SK-N-SH (cell line): ENCODE data around the gene CPTP. TPM values are rescaled to one million over a fixed set of nuclear protein-coding genes. Genes with fewer than 3 reads are reported as not detected.

ENCODE experiments used
- CTCF ChIA-PET: fragments of 300-600, 350-600 bp; formaldehyde crosslinking; extraction: SDS; loops from one replicate; lab custom pipeline; 2021; lab: Yijun Ruan, JAX
- POLR2A ChIA-PET: fragments of 350-600 bp; sonication (Branson Sonifier 250); formaldehyde crosslinking; extraction: SDS; loops from one replicate; lab custom pipeline; 2020; ENCODE audit warnings: antibody characterized with exemption, inconsistent platforms; lab: Yijun Ruan, JAX
- DNase-seq: peaks from one replicate; pipeline ENCODE4 v3.0.0; 2012
- H2AFZ ChIP-seq: fragments of 200-600 bp; sonication (generic); 2 replicates; pipeline ENCODE4 v1.8.1; 2016; ENCODE audit warnings: antibody characterized with exemption, mild to moderate bottlenecking, low read depth
- H3F3A ChIP-seq: fragments of 200-600 bp; sonication (generic); replicated peaks from 2 replicates; pipeline ENCODE3; 2016; ENCODE audit warnings: antibody characterized with exemption, mild to moderate bottlenecking; ENCODE audit not compliant: insufficient read depth
- H3K27ac ChIP-seq, 2 experiments: fragments of 200-500 bp in 1 of 2; fragments of 200-600 bp in 1 of 2; sonication (Bioruptor generic) in 1 of 2; sonication (generic), shearing (Covaris generic) in 1 of 2; 2 replicates each; pipeline versions ENCODE4 v1.5.1 to v1.6.1; 2014 to 2016; ENCODE audit warnings: low read depth in 2 of 2, inconsistent platforms in 1 of 2, low read length in 1 of 2, mild to moderate bottlenecking in 1 of 2, mixed read lengths in 1 of 2
- H3K27me3 ChIP-seq: fragments of 200-600 bp; sonication (generic), shearing (Covaris generic); 2 replicates; pipeline ENCODE4 v1.6.1; 2016; ENCODE audit warnings: mixed run types; ENCODE audit not compliant: insufficient read depth
- H3K36me3 ChIP-seq, 2 experiments: fragments of 200-500 bp in 1 of 2; fragments of 200-600 bp in 1 of 2; sonication (Bioruptor generic) in 1 of 2; sonication (generic) in 1 of 2; replicated peaks in 1 of 2; 2 replicates each; pipeline versions ENCODE3 to v1.5.1; 2014 to 2016; ENCODE audit warnings: low read length in 1 of 2, mild to moderate bottlenecking in 1 of 2; ENCODE audit not compliant: insufficient read depth in 2 of 2, control insufficient read depth in 1 of 2
- H3K4me1 ChIP-seq, 2 experiments: fragments of 200-500 bp in 1 of 2; fragments of 200-600 bp in 1 of 2; sonication (Bioruptor generic) in 1 of 2; sonication (generic), shearing (Covaris generic) in 1 of 2; 2 replicates each; pipeline versions ENCODE4 v1.5.1 to v1.6.1; 2014 to 2016; ENCODE audit warnings: low read depth in 1 of 2, low read length in 1 of 2, mixed run types in 1 of 2; ENCODE audit not compliant: insufficient read depth in 2 of 2, control insufficient read depth in 1 of 2
- H3K4me2 ChIP-seq: fragments of 200-600 bp; sonication (generic), shearing (Covaris generic); 2 replicates; pipeline ENCODE4 v1.6.1; 2017; ENCODE audit warnings: mixed run types
- H3K4me3 ChIP-seq, 2 experiments: fragments of 200-500 bp in 1 of 2; fragments of 200-600 bp in 1 of 2; sonication (Bioruptor generic) in 1 of 2; sonication (generic), shearing (Covaris generic) in 1 of 2; 2 replicates each; pipeline versions ENCODE4 v1.5.1 to v1.8.1; 2014 to 2016; ENCODE audit warnings: low read depth in 2 of 2, inconsistent platforms in 1 of 2, low read length in 1 of 2, mild to moderate bottlenecking in 1 of 2, mixed read lengths in 1 of 2, moderate library complexity in 1 of 2
- H3K79me2 ChIP-seq: fragments of 200-600 bp; sonication (generic); 2 replicates; pipeline ENCODE4 v1.8.1; 2017; ENCODE audit warnings: mild to moderate bottlenecking; ENCODE audit not compliant: insufficient read depth
- H3K9ac ChIP-seq: fragments of 200-600 bp; sonication (generic); 2 replicates; pipeline ENCODE4 v1.6.1; 2017; ENCODE audit warnings: mixed run types
- H3K9me2 ChIP-seq: fragments of 200-600 bp; sonication (generic); 2 replicates; pipeline ENCODE4 v1.6.1; 2017; ENCODE audit warnings: mixed run types
- H3K9me3 ChIP-seq: fragments of 200-600 bp; sonication (generic); 2 replicates; pipeline ENCODE4 v1.6.1; 2017; ENCODE audit warnings: mixed run types, mild to moderate bottlenecking, moderate library complexity
- H4K20me1 ChIP-seq: fragments of 200-600 bp; sonication (generic); 2 replicates; pipeline ENCODE4 v1.6.1; 2017; ENCODE audit warnings: mild to moderate bottlenecking, mixed run types; ENCODE audit not compliant: insufficient read depth
- ELF1 ChIP-seq: IDR thresholded peaks from 2 replicates; pipeline ENCODE4 v1.4.0; 2012
- FOXM1 ChIP-seq: IDR thresholded peaks from 2 replicates; pipeline ENCODE4 v1.4.0; 2012; ENCODE audit warnings: low read depth, mild to moderate bottlenecking
- NFIC ChIP-seq: IDR thresholded peaks from 2 replicates; pipeline ENCODE4 v1.4.0; 2012; ENCODE audit warnings: borderline replicate concordance
- NRF1 ChIP-seq: IDR thresholded peaks from 2 replicates; pipeline ENCODE4 v1.6.1; 2012; ENCODE audit warnings: low read depth, mild to moderate bottlenecking, low read length
- RCOR1 ChIP-seq: fragments of 150-350 bp; IDR thresholded peaks from 2 replicates; pipeline ENCODE4 v1.6.1; 2017; ENCODE audit warnings: antibody characterized with exemption, low read length
- TAF1 ChIP-seq: IDR thresholded peaks from 2 replicates; pipeline ENCODE4 v1.6.1; 2012; ENCODE audit warnings: low read depth, mild to moderate bottlenecking, low read length, moderate library complexity, borderline replicate concordance
- WGBS: methylation state at CpG from one replicate; pipeline ENCODE4 v1.1.6; 2017; ENCODE audit warnings: low lambda C conversion rate; 5-methylcytosine and 5-hydroxymethylcytosine counted together
- polyA plus RNA-seq, 3 experiments: library from polyadenylated mRNA; depleted of rRNA; stranded (reverse); fragments of >200 nt; gene quantifications; 2 replicates each; pipeline ENCODE4 v1.2.3, GENCODE V29; 2012
- TF ChIP-seq, protein P1 (sequence below): IDR thresholded peaks from 2 replicates; pipeline ENCODE4 v1.6.1; 2012; ENCODE audit warnings: mild to moderate bottlenecking, low read depth, low read length, moderate library complexity
- TF ChIP-seq, protein P2 (sequence below): fragments of 150-350 bp; IDR thresholded peaks from 2 replicates; pipeline ENCODE4 v1.6.1; 2016; ENCODE audit warnings: mild to moderate bottlenecking, low read depth, low read length
- TF ChIP-seq, protein P3 (sequence below): IDR thresholded peaks from 2 replicates; pipeline ENCODE4 v1.4.0; 2012; ENCODE audit warnings: low read depth, borderline replicate concordance
- TF ChIP-seq, protein P4 (sequence below): IDR thresholded peaks from 2 replicates; pipeline ENCODE4; 2012

CPTP gene
- polyA plus RNA-seq, 1 of the 3 experiments (the other 2 are of a cell fraction), result 13.4 TPM

GRCh38 chr1:1374929-1375662 is 50.5 kb downstream of the CPTP start, which contains the start of gene AURKAIP1 (continued):
- TF ChIP-seq FOXM1, result 0 out of 2 replicates have a peak, but pooled peaks have one; percentile 45
- TF ChIP-seq, protein P1, sequence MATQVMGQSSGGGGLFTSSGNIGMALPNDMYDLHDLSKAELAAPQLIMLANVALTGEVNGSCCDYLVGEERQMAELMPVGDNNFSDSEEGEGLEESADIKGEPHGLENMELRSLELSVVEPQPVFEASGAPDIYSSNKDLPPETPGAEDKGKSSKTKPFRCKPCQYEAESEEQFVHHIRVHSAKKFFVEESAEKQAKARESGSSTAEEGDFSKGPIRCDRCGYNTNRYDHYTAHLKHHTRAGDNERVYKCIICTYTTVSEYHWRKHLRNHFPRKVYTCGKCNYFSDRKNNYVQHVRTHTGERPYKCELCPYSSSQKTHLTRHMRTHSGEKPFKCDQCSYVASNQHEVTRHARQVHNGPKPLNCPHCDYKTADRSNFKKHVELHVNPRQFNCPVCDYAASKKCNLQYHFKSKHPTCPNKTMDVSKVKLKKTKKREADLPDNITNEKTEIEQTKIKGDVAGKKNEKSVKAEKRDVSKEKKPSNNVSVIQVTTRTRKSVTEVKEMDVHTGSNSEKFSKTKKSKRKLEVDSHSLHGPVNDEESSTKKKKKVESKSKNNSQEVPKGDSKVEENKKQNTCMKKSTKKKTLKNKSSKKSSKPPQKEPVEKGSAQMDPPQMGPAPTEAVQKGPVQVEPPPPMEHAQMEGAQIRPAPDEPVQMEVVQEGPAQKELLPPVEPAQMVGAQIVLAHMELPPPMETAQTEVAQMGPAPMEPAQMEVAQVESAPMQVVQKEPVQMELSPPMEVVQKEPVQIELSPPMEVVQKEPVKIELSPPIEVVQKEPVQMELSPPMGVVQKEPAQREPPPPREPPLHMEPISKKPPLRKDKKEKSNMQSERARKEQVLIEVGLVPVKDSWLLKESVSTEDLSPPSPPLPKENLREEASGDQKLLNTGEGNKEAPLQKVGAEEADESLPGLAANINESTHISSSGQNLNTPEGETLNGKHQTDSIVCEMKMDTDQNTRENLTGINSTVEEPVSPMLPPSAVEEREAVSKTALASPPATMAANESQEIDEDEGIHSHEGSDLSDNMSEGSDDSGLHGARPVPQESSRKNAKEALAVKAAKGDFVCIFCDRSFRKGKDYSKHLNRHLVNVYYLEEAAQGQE, result peak; percentile 55; the same call in 1 of the 2 replicates
- peak; percentile 49 for TF ChIP-seq RCOR1
- TF ChIP-seq, protein P2, sequence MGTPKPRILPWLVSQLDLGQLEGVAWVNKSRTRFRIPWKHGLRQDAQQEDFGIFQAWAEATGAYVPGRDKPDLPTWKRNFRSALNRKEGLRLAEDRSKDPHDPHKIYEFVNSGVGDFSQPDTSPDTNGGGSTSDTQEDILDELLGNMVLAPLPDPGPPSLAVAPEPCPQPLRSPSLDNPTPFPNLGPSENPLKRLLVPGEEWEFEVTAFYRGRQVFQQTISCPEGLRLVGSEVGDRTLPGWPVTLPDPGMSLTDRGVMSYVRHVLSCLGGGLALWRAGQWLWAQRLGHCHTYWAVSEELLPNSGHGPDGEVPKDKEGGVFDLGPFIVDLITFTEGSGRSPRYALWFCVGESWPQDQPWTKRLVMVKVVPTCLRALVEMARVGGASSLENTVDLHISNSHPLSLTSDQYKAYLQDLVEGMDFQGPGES, result no peak
- TF ChIP-seq, protein P3, sequence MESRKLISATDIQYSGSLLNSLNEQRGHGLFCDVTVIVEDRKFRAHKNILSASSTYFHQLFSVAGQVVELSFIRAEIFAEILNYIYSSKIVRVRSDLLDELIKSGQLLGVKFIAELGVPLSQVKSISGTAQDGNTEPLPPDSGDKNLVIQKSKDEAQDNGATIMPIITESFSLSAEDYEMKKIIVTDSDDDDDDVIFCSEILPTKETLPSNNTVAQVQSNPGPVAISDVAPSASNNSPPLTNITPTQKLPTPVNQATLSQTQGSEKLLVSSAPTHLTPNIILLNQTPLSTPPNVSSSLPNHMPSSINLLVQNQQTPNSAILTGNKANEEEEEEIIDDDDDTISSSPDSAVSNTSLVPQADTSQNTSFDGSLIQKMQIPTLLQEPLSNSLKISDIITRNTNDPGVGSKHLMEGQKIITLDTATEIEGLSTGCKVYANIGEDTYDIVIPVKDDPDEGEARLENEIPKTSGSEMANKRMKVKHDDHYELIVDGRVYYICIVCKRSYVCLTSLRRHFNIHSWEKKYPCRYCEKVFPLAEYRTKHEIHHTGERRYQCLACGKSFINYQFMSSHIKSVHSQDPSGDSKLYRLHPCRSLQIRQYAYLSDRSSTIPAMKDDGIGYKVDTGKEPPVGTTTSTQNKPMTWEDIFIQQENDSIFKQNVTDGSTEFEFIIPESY, result peak; percentile 98
- peak; percentile 31; the same call in 1 of the 2 replicates for TF ChIP-seq NFIC
- TF ChIP-seq TAF1, result peak; percentile 88
- TF ChIP-seq ELF1, result peak; percentile 92

DNA sequence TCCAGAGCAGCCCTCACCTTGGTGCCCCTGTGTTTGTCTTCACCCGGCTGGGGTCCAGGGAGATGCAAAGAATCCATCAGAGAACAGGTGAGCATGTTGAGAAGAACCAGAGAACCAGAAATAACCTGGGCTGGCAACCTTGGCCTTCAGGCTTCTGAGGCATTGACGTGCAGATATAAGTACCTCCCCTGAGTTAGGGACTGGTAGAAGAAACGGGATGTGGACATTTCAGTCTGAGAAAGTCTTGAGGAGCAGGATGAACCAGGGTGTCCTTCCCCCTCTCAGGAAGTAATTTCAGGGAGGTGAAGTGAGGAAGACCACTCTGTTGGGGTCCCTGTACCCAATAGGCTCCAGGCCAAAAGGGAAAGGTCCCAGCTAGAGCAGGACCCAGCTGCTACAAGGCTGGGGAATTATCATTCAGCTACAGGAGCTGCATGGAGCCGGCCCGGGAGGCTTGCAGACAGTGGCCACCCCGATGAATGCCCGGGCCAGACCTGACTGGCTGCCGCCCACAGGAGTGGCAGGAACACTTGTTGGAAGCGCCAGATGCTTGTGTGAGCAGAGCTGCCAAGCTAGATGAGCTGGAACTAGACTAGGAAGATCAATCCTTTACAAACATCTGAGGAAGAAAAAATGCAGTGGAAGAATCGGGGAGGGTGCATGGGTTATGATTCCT is 52.1 kb downstream of the CPTP start:
- 81% methylated on average over 9 of the region's 10 CpGs for WGBS
- Histone ChIP-seq H2AFZ (no peak overlapping the region), H3K79me2 (peaks cover 36% of the 10 kb centered on the region), H3K4me2 (no peak overlapping the region), H3K36me3 (peaks cover 0 to 8% of the 10 kb centered on the region in 2 experiments), H3K9me2 (no peaks in the 10 kb centered on the region), H3K4me3 (no peak overlapping the region), H3F3A (peaks cover 13% of the 10 kb centered on the region), H4K20me1 (no peaks in the 10 kb centered on the region), H3K4me1 (peaks cover 0 to 27% of the 10 kb centered on the region in 2 experiments; a peak in 1 of 4 replicates), H3K27ac (no peak overlapping the region), H3K9me3 (no peaks in the 10 kb centered on the region), H3K27me3 (no peaks in the 10 kb centered on the region), H3K9ac (no peak overlapping the region)
- TF ChIP-seq, protein P4, sequence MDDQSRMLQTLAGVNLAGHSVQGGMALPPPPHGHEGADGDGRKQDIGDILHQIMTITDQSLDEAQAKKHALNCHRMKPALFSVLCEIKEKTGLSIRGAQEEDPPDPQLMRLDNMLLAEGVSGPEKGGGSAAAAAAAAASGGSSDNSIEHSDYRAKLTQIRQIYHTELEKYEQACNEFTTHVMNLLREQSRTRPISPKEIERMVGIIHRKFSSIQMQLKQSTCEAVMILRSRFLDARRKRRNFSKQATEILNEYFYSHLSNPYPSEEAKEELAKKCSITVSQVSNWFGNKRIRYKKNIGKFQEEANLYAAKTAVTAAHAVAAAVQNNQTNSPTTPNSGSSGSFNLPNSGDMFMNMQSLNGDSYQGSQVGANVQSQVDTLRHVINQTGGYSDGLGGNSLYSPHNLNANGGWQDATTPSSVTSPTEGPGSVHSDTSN, result no peak
- TF ChIP-seq FOXM1 (no peak), NRF1 (no peak)
- ChIA-PET CTCF (interaction anchor here (0.6 to 1.5 kb wide), 5 partner anchors 8 to 129 kb away, joined by 3 to 6 read pairs (median 3); no protein-coding TSS in a partner anchor), POLR2A (no interaction called here)
- DNase-seq, result no peak
